ENCODE results near the gene INHA.

Gene INHA

GRCh38 chr2:219566640-219567039 lies 5.5 kb upstream of the INHA start:
- H3K9me3 ChIP-seq (ENCODE audit: severe bottlenecking), result no peaks in the 10 kb centered on the region
- H3K27ac ChIP-seq (ENCODE audit: poor library complexity, severe bottlenecking), result no peak overlapping the region
- no peak overlapping the region for H3K4me3 ChIP-seq (ENCODE audit: severe bottlenecking)
- no peaks in the 10 kb centered on the region for H3K36me3 ChIP-seq (ENCODE audit: low read depth)
- no peaks in the 10 kb centered on the region for H3K27me3 ChIP-seq (ENCODE audit: insufficient read depth, poor library complexity, severe bottlenecking)
- DNase-seq (ENCODE audit: low spot score), result no peak
- no peak for ATAC-seq (ENCODE audit: low read depth)
- peaks cover 11% of the 10 kb centered on the region for H3K4me1 ChIP-seq (ENCODE audit: insufficient read depth, poor library complexity, severe bottlenecking)
- no peak for TF ChIP-seq CTCF (IDR thresholded peaks at IDR 0.05; ENCODE audit: poor library complexity, severe bottlenecking)

DNA sequence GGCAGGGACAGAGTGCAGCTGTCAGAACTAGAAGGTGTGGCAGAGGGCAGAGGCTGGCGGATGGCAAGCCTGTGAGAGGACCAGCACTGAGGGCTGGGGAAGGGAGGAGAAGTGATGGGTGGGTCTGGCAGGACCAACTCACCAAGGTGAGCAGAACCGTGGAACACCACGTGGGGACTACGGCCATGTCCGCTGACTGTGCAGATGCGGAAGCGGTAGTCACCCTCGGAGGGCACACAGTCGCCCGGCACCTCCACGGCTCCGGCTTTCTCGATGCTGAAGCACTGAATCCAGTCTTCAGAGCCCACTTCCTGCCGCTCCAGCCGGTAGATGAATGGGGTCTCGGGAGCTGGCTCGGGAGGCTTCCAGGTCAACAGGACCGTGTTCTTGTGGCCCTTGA lies 5.0 kb upstream of the INHA start:
- H3K27me3 ChIP-seq (ENCODE audit: insufficient read depth, poor library complexity, severe bottlenecking), result no peaks in the 10 kb centered on the region
- no peak overlapping the region for H3K27ac ChIP-seq (ENCODE audit: poor library complexity, severe bottlenecking)
- TF ChIP-seq CTCF (IDR thresholded peaks at IDR 0.05; ENCODE audit: poor library complexity, severe bottlenecking), result no peak
- ATAC-seq (ENCODE audit: low read depth), result no peak
- no peak overlapping the region for H3K4me3 ChIP-seq (ENCODE audit: severe bottlenecking)
- H3K4me1 ChIP-seq (ENCODE audit: insufficient read depth, poor library complexity, severe bottlenecking), result peaks cover 13% of the 10 kb centered on the region
- no peak for DNase-seq (ENCODE audit: low spot score)
- no peaks in the 10 kb centered on the region for H3K9me3 ChIP-seq (ENCODE audit: severe bottlenecking)
- H3K36me3 ChIP-seq (ENCODE audit: low read depth), result no peaks in the 10 kb centered on the region

DNA sequence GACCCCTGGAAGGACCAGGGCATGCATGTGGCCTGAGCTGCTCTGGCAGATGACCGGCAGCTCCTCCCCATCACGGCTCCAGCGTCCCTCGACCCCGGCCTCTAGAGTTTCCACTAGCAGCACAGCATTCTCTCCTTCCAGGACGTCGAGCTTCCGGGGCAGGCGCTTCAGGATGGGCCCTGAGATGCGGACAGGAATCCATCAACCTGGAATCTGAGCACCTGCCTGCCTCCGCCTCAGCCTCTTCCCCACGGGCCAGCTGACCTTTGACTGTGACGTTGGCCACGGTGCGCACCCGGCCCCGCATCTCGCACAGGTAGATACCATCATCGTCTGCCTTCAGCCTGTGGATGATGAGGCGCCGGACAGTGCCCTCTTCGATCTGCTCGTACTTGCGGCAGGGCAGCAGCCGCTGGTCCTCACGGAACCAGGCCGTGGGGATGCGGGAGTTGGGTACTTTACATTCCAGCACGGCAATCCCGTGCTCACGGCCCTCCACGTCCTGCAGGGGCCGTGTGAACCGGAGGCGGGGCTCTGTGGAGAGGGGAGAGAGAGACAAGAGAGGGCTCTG lies 4.2 kb upstream of the INHA start:
- TF ChIP-seq CTCF (IDR thresholded peaks at IDR 0.05; ENCODE audit: poor library complexity, severe bottlenecking), result no peak
- ATAC-seq (ENCODE audit: low read depth) (no peak), DNase-seq (ENCODE audit: low spot score) (no peak)
- Histone ChIP-seq H3K27me3 (ENCODE audit: insufficient read depth, poor library complexity, severe bottlenecking) (no peaks in the 10 kb centered on the region), H3K4me3 (ENCODE audit: severe bottlenecking) (no peak overlapping the region), H3K4me1 (ENCODE audit: insufficient read depth, poor library complexity, severe bottlenecking) (peaks cover 13% of the 10 kb centered on the region), H3K36me3 (ENCODE audit: low read depth) (no peaks in the 10 kb centered on the region), H3K27ac (ENCODE audit: poor library complexity, severe bottlenecking) (no peak overlapping the region), H3K9me3 (ENCODE audit: severe bottlenecking) (no peaks in the 10 kb centered on the region)

GRCh38 chr2:219569041-219569440 lies 3.1 kb upstream of the INHA start:
- H3K9me3 ChIP-seq (ENCODE audit: severe bottlenecking), result no peaks in the 10 kb centered on the region
- no peaks in the 10 kb centered on the region for H3K36me3 ChIP-seq (ENCODE audit: low read depth)
- no peaks in the 10 kb centered on the region for H3K27me3 ChIP-seq (ENCODE audit: insufficient read depth, poor library complexity, severe bottlenecking)
- TF ChIP-seq CTCF (IDR thresholded peaks at IDR 0.05; ENCODE audit: poor library complexity, severe bottlenecking), result no peak
- ATAC-seq (ENCODE audit: low read depth), result no peak
- H3K27ac ChIP-seq (ENCODE audit: poor library complexity, severe bottlenecking), result no peak overlapping the region
- no peak for DNase-seq (ENCODE audit: low spot score)
- peaks cover 13% of the 10 kb centered on the region for H3K4me1 ChIP-seq (ENCODE audit: insufficient read depth, poor library complexity, severe bottlenecking)
- H3K4me3 ChIP-seq (ENCODE audit: severe bottlenecking), result no peak overlapping the region

DNA sequence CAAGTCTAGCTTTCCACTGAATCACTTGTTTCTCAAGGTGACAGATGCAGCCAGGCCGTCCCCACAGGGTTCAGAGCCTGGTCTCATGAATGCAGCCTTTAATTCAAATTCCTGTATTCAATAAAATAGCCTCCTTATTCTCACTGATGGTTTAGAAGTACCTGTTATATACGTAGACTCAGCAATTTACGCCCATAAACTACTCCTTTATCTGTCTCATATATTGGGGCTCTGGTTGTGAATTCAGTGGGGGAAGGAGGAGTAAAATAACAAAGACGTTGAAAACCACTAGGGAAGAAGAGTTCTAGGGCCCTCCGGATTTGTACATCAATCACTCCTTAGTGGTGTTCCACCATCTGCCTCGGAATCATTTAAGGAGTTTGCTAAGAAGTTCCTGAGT lies 2.5 kb upstream of the INHA start:
- ATAC-seq (ENCODE audit: low read depth) (no peak), DNase-seq (ENCODE audit: low spot score) (no peak)
- Histone ChIP-seq H3K36me3 (ENCODE audit: low read depth) (no peaks in the 10 kb centered on the region), H3K27me3 (ENCODE audit: insufficient read depth, poor library complexity, severe bottlenecking) (no peaks in the 10 kb centered on the region), H3K4me3 (ENCODE audit: severe bottlenecking) (no peak overlapping the region), H3K4me1 (ENCODE audit: insufficient read depth, poor library complexity, severe bottlenecking) (peaks cover 13% of the 10 kb centered on the region), H3K9me3 (ENCODE audit: severe bottlenecking) (no peaks in the 10 kb centered on the region), H3K27ac (ENCODE audit: poor library complexity, severe bottlenecking) (no peak overlapping the region)
- TF ChIP-seq CTCF (IDR thresholded peaks at IDR 0.05; ENCODE audit: poor library complexity, severe bottlenecking), result no peak

Data from RWPE2 (cell line).